ENCODE results near the gene LRRC28.

The LRRC28 gene

DNA sequence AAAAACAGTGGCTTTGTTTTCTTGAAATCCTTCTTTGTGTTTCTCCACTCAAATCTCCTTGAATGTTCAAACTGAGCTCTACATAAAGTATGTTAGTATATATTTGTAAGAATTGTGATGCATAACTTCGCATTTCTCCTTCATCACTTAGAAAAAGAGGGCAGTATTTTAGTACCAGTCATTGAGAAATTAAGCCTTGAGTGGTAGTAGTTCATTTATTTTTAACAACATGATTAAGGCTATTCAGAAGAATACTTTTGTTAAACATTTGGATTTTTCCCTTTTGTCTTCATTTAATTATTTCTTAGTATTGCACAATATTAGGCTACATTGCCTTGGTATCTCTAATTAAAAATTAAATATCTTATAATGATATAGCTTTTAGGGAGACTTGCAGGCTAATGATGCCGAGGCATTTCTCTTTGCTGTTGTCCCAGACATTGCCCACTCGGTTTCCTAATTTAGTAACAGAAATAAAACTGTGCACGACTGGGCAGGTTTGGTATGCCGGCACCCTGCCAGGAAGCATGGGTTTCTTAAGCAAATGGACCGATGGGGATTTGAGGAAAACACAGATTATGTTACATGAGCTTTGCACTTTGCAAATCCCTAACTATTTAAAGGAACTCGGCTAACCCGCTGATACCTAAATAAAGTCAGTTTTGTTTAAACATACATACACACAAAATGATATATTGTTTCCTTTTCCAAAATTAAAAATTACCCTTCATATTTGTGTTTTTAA lies 54.7 kb downstream of the LRRC28 start:
- DNase-seq (ENCODE audit: low read depth in 2 of 2), result no peak

DNA sequence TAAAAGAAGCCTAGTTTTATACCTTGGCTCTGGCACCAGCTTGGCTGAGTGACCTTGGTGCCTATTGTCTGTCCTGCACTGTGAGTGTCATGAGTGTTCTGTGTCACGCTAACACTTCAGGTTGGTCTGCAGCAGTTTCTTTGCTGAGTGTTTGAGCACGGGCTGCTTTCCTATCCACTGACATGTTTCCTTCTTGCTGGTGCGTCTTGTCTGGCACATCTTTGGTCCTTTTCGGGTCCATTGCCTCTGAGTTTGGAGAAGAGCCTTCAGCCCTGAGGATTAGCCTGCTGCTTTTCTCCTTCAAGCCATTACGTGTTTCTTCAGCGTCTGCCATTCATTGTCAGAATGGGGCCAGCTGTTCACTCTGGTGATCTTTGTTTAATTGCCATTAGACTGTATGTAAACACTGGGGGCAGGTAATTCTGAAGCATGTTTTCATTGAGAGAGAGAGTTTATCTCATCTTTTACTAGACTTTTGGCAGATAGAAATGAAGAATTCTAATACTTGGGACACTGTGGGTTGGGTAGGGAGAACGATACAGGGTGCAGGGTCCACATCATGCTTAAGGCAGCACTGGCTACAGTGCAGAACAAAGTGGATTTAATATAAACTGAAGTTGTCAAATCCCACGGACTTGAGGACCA lies 55.5 kb downstream of the LRRC28 start:
- no peak for DNase-seq (ENCODE audit: low read depth in 2 of 2)

DNA sequence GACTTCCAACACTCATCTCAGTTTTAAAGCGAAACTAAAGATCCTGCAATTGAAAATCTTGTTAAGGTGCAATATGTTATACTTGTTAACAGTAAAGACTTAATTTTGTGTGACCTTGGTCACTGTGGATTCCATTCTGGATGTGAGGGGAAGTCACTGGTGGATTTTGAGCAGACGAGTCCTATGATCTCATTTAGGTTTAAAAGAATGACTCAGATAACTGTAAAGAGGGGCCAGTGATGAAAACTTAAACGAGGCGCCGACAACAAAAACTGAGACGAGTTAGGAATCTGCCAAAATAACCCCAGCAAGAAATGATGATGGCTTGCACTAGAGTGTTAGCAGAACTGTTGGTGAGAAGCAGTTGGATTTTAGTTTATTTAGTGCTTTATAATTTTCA lies 56.5 kb downstream of the LRRC28 start:
- DNase-seq (ENCODE audit: low read depth in 2 of 2), result no peak

DNA sequence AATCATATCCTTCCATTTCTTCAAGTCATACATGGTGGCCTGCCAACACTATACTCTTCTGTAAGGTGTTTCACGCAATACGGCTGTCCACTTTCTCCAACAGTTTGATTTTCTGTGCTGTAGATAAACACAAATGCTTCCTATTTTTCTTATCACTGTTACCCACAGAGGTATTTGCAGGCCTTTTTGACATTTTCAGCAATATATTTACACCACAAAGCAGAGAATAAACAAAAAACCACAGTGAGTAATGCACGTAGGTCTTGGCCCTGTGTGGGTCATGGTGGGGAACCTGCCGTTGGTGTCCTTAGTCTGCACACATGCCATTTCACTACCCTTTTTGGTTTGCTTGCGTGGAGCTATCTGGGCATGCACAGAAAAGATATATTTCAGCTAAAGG lies 59.5 kb downstream of the LRRC28 start:
- no peak for DNase-seq (ENCODE audit: low read depth in 2 of 2)

DNA sequence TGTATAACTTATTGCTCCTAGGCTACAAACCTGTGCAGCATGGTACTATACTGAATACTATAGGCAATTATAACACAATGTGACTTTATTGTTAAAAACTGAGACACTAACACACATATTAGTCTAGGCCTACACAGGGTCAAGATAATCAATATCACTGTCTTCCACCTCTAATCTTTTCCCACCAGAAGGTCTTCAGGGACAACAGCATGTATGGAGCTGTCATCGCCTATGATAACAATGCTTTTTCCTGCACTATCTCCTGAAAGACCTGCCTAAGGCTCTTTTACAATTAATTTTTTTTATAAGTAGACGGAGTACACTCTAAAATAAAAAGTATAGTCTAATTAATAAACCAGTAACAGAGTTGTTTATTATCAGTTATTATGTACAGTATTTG lies 60.9 kb downstream of the LRRC28 start:
- DNase-seq (ENCODE audit: low read depth in 2 of 2), result no peak

DNA sequence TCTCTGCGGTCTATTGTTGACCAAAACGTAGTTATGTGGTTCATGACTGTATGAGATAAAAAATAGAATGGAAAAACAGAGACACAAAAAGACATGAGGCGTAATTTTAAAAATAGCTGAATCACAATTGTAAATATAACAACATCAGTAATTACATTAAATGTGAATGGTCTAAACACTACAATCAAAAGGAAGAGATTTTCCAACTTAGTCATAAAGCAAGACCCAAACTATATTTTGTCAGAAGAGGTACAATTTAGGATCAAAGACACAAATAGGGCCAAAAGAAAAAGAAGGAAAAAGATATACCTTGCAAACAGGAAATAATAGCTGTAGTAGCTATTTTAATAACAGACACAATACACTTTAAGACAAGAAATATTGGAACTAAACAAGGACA lies 61.5 kb downstream of the LRRC28 start:
- no peak for DNase-seq (ENCODE audit: low read depth in 2 of 2)

DNA sequence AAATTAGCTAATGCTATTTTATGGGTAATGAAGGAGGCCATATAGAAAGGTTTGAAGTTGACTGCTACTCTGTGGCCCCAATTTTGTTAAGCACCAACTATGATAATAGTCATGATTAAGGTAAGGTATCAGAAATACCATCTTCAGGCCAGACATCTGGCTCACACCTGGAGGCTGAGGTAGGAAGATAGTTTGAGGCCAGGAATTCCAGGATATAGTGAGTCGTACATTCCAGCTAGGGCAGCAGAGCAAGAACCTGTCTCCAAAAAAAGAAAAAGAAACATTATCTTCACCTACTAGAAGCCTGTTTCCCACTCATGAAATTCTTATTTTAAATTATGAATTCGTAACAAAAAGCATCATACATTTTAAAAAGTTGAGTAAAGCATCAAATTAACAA lies 64.4 kb downstream of the LRRC28 start:
- DNase-seq (ENCODE audit: low read depth in 2 of 2), result no peak

DNA sequence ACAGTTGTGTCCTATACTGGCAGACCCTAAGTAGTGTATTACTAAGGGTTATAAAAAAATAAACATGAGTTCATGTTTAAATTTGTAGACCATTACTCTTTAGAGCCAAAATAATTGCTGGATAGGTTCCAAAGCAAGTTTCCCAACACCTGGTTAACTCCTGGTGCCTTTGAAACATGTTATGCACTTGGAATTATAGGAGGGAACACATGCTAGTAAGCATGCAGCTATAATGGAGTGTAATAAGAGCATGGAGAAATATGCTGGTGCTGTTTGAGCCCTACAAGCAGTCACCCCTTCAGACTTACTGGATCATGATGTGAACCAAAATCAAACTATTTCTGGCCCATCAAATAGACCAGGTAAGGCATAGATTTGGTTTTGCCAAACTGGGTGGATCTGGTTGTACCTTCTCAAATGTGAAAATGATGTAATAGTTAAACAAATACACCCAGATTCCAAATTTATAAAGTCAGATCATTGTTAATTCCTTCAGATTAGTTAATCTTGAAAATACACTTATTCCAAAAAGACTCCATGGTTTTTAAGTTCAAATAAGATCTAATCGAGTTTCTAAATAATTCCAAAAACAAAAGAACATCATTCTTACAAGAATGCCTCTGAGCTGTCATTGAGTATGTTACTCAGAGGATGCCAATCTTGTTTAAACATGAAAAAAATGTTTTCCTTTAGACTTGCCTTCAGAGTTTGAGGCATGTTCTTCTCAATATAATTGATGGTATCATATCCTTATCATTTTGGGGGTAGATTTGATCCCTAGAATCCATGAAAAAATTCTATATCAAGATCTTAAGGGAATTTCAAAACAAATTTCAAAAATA lies 69.3 kb downstream of the LRRC28 start:
- no peak for DNase-seq (ENCODE audit: low read depth in 2 of 2)

DNA sequence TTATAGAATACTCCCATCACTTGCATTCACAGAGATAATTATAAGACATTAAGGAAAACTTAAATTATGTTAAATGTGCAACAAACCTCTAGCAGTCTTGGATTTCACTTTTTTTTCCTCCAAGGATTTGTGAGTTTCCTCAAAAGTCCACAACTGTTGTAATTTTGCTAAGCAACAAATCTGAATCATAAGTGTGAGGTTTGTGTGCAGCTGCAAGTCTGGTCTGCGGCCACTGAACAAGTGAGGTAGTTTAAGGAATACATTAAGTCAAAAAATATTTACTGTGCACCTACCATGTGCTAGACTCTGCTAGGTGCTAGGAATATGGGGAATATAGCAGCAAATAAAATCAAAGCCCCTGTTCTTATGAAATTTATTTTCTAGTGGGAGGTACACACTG lies 70.2 kb downstream of the LRRC28 start:
- no peak for DNase-seq (ENCODE audit: low read depth in 2 of 2)

DNA sequence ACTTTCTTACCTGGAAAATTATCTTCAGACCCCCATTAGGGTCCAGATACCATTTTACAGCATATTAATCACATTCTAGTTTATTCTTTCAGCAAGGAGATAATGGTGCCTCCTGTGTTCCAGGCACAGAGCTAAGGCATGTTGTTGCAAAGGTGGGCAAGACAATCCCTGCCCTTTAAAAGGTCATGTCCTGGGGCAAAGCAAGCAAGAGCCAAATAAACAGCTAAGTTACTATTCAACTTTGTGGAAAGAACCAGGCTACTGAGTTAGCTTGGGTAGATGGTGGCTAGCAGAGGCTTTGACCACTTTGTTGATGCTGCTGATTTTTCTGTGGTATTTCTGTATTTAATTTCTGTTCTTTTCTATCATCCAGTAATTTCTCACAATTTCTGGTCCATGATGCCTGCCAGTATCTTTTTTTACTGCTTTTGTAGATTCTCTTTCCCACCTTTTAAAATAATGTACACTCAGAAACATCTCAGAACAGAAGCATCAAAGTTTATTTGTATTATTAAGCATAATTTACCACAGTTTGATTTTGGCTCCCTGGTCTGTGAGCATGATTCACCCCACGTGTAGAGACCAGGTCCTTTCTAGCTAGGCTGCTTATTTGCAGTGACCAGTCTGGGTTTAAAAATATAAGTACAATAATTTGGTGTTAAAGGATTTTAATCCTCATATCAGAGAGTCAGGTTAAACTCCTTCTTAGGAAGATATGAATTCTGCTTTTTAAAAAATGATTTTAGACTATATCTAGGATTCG lies 71.5 kb downstream of the LRRC28 start:
- no peak for DNase-seq (ENCODE audit: low read depth in 2 of 2)

DNA sequence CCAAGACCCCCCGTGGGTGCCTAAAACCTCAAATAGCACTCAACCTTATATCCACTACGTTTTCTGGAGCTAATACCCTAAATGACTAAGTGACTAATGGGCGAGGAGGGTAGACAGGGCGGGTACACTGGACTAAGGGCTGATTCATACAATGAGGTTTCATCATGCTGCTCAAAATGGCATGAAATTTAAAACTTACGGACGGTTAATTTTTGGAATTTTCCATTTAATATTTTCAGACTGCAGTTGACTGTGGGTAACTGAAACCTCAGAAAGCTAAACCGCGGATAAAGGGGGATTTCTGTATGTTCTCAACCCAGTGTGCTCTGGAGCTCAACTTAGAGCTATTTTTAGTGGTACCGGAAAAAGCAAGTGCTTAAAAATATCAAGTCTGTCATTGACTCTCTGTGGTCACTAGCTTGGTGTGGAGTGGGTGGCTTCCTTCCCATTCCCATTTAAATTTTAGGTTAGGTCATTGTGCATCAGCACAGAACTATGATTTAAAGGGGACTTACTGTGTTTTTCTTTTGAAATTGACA lies 72.9 kb downstream of the LRRC28 start:
- no peak for DNase-seq (ENCODE audit: low read depth in 2 of 2)

DNA sequence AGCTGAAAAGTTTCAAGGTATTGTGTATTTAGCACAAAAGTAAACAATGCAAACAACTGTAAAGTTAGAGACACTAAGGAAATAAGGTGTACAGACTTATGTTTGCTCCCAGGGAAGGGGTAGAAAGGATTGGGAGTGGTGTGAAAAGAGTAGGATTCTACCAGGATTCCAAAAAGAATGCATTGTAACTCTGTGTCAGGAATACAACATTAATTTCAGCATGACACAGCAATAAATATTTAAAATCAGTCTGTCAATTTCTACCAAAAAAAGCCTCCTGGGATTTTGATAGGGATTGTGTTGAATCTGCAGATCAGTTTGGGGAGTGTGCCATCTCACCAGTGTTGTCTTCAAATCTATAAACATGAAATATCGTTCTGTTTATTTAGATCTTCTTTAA lies 73.4 kb downstream of the LRRC28 start:
- no peak for DNase-seq (ENCODE audit: low read depth in 2 of 2)

DNA sequence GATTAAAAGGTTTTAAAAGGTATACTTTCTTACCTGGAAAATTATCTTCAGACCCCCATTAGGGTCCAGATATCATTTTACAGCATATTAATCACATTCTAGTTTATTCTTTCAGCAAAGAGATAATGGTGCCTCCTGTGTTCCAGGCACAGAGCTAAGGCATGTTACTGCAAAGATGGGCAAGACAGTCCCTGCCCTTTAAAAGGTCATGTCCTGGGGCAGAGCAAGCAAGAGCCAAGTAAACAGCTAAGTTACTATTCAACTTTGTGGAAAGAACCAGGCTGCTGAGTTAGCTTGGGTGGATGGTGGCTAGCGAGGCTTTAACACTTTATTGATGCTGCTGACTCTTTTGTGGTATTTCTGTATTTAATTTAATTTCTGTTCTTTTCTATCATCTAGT lies 75.0 kb downstream of the LRRC28 start:
- no peak for DNase-seq (ENCODE audit: low read depth in 2 of 2)

DNA sequence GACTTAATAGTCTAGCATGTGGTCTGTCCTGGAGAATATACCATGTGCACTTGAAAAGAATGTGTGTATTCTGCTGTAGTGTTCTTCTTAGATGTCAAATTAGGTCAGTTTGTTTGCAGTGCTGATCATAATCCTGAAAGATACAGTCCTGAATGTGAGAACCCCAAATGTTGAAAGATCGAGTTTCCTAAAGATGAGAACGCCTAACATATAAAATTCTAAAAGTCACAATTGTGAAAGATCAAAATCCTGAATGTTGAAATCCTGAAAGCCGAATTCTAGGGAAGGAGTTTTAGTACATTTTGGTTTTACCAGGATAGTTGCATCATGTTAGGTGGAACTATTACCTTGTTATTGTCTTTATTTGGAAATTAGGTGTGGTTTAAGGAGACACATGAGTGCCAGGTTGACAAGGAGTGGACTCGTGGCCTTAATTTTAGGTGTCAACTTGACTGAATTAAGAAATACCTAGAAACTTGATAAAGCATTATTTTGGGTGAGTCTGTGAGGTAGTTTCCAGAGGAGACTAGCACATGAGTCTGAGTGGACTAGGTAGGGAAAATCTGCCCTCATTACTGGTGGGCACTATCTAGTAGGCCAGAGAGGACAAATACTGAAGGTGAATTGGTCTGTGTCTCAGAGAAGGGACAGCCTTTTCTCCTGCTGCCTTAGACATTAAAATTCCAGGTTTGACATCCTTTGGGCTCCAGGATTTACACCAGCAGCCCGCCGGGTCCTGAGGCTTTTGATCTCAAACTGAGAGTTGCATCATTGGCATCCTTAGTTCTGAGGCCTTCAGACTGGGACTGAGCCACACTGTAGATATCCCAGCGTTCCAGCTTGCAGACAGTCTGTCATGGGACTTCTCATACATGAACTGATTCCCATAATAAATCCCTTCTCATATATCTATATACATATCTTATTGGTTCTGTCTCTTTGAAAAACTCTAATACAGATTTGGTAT lies 77.1 kb downstream of the LRRC28 start:
- DNase-seq (ENCODE audit: low read depth in 2 of 2), result no peak

DNA sequence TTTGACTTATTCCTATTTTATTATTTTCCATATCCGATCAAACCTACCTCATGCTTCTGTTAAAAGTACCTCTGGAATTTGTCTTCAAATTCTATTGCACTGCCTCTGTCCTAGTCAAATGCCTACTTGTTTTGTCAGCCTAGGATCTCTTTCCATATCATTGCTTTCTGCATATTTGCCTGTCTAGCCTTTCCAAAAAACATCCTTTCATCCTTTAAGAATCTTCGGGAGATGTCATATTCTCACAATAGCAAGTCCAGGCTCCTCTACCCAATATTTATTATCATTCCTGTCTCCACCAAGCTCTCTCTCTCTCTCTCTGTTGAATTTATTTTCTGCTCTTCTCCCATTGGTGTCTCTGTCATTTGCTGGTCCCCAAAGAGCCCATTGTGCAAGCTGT lies 80.1 kb downstream of the LRRC28 start:
- DNase-seq (ENCODE audit: low read depth in 2 of 2), result no peak

DNA sequence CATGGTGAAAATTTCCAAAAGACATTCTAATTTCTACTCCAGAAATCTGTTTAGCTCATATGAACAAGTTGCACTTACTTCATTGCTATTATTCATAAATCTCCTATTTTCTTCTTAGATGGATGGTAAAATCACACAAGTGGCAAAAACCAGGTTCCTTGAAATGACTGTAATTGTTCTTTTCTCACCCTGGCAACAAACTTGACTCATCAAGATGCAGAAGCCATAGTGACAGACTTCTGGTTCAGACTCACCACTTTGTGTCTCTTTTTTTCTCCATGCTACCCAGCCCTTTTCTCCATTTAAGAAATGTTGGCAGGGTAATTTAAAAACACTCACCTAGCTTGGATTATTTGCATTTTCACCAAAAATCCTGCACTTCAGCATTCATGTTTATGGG lies 82.1 kb downstream of the LRRC28 start:
- no peak for DNase-seq (ENCODE audit: low read depth in 2 of 2)

DNA sequence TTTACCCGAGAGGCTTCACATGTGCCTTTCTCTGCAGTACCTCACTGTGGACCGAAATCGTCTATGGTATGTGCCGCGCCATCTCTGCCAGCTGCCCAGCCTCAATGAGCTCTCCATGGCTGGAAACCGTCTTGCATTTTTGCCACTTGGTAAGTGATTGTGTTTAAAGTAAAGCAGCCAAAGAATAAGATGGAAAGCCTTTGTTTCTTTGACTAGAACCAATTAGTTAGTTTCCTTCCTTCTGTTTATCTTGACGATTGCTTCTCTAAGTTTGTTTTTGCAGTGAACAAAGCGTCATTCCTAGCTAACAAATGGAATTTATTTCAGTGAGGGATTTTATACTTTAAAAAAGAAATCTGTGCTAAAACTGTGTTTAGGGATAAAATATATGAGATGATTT lies 82.7 kb downstream of the LRRC28 start:
- DNase-seq (ENCODE audit: low read depth in 2 of 2), result no peak

DNA sequence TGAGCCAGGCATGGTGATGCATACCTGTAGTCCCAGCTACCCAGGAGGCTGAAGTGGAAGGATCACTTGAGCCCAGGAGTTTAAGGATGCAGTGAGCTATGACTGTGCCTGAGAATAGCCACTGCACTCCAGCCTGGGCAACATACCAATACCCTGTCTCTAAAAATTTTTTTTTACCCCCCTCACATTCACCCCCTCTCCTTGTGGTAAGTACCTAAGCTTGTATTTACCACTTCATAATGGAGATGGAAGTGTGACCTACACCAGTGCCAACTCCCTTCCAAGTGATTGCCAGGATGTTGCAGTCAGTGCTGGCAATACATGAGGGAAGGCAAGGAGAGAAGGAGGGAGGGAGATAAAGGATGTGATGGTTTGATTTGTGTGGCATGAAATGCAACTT lies 84.2 kb downstream of the LRRC28 start:
- no peak for DNase-seq (ENCODE audit: low read depth in 2 of 2)

DNA sequence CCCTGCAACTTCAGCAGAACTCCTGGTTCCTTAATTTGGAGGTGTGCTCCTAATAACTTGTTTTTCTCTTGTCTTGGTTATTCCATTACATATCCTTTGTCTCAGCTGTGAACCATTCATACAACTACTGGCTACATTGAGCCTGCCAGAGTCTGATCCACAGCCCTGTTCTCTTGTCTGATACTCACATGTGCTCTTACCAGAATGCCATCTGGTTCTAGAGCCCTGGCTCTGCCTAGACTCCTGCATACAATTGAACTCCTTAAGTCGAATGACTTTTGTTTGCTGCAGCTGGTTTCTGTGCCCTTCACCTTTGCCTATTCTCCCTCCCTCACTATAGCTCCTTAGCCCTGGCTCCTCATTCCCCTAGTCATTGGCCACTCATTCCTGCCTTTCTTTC lies 85.5 kb downstream of the LRRC28 start:
- no peak for DNase-seq (ENCODE audit: low read depth in 2 of 2)

DNA sequence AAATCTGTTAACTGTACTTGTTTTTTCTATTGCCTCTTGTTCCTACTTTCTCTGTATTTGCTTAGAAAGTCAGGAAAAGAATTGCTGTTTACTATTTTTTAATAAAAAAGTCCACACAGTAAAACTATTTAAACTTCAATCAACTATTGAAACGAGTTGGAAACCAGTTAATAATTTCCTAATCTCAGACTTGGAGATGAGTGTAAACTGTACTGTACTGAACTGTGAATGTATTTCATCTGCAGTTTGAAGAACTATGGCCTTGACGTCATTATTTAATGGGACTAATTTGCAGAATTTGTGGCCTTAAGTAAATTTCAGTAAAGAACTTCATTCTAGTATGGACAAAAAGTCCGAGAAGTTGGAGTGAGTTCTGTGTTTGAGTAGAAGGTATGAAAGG lies 89.1 kb downstream of the LRRC28 start:
- DNase-seq (ENCODE audit: low read depth in 2 of 2), result no peak

DNA sequence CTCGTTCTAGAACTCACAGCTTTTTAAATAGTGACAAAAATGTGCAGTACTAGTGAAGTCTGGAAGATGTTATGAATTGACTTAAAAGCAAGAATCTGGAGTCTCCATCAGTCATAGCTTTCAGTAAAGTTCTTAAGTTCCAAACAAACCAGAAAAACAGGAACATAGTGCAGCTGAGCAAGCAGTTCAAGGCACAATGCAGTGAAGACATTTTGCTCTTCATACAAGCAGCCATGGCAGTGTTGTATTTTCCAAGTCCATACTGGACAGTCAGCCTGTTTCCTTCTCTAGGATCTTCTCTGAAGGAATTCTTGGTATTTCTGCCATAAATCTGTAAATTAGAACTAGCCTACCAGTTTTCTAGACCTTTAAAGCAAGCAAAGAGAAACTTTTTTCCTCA lies 90.5 kb downstream of the LRRC28 start:
- DNase-seq (ENCODE audit: low read depth in 2 of 2), result no peak
